Hematopoietic multipotent progenitor cell treated with erythropoietin and hydrocortisone succinate and interleukin-3 and kit ligand, for 4 days (in vitro differentiated cells): ENCODE results near the gene CAMK2G.

Source experiments
- DNase-seq: peaks from one replicate; pipeline ENCODE4 v3.0.0-alpha.2; 2015

Gene CAMK2G

GRCh38 chr10:73862011-73862410 lies 12.3 kb downstream of the CAMK2G start:
- no peak for DNase-seq

- no peak for DNase-seq
Measured at GRCh38 chr10:73859784-73860491, 14.4 kb downstream of the CAMK2G start.

GRCh38 chr10:73859428-73859783 lies 14.9 kb downstream of the CAMK2G start:
- no peak for DNase-seq

GRCh38 chr10:73858750-73859427 lies 15.5 kb downstream of the CAMK2G start:
- DNase-seq: no peak

- no peak for DNase-seq
Measured at GRCh38 chr10:73858013-73858708, 16.2 kb downstream of the CAMK2G start.

GRCh38 chr10:73857446-73857845 lies 16.9 kb downstream of the CAMK2G start:
- DNase-seq: no peak

GRCh38 chr10:73856261-73856660 lies 18.1 kb downstream of the CAMK2G start:
- no peak for DNase-seq

- no peak for DNase-seq
Measured at GRCh38 chr10:73855413-73855812, 18.9 kb downstream of the CAMK2G start.

GRCh38 chr10:73854310-73854709 lies 20.0 kb downstream of the CAMK2G start:
- no peak for DNase-seq

- DNase-seq: no peak
Measured at GRCh38 chr10:73853196-73853595, 21.2 kb downstream of the CAMK2G start.

GRCh38 chr10:73850863-73851461 lies 23.4 kb downstream of the CAMK2G start:
- DNase-seq: no peak

GRCh38 chr10:73850211-73850610 lies 24.1 kb downstream of the CAMK2G start:
- no peak for DNase-seq

GRCh38 chr10:73848821-73849489 lies 25.4 kb downstream of the CAMK2G start:
- DNase-seq: peak; percentile 97

- DNase-seq: no peak
Measured at GRCh38 chr10:73847031-73847430, 27.3 kb downstream of the CAMK2G start.

GRCh38 chr10:73843261-73843660 lies 31.1 kb downstream of the CAMK2G start:
- DNase-seq: no peak

GRCh38 chr10:73842349-73842748 lies 32.0 kb downstream of the CAMK2G start:
- no peak for DNase-seq

- no peak for DNase-seq
Measured at GRCh38 chr10:73841526-73842285, 32.6 kb downstream of the CAMK2G start.

- no peak for DNase-seq
Measured at GRCh38 chr10:73841061-73841421, 33.3 kb downstream of the CAMK2G start.

GRCh38 chr10:73840403-73841060 lies 33.8 kb downstream of the CAMK2G start:
- DNase-seq: no peak

GRCh38 chr10:73840056-73840402 lies 34.3 kb downstream of the CAMK2G start:
- DNase-seq: no peak

- DNase-seq: no peak
Measured at GRCh38 chr10:73839276-73839966, 34.9 kb downstream of the CAMK2G start.
